ENCODE measurements around the gene COX19.

GRCh38 chr7:995571-995970, 20.2 kb upstream of the COX19 start:
- TF ChIP-seq JUNB (IDR thresholded peaks at IDR 0.05; ENCODE audit: unreplicated experiment) (no peak), CTCF (conservative IDR thresholded peaks at IDR 0.05; ENCODE audit: low read depth in 2 of 2) (no peak), POLR2AphosphoS5 (IDR thresholded peaks at IDR 0.05; ENCODE audit: low read depth) (no peak)
